B cell (primary cell): ENCODE data around the gene TBR1.

Experiments used
- EZH2 ChIP-seq: IDR thresholded peaks from 2 replicates; pipeline ENCODE4 v1.6.1; 2012; ENCODE audit warnings: borderline replicate concordance, low read depth, mild to moderate bottlenecking, moderate library complexity, low read length; ENCODE audit not compliant: insufficient read depth, poor library complexity, severe bottlenecking
- TF ChIP-seq, protein P1 (sequence below): fragments of 200-600 bp; IDR thresholded peaks from one replicate; pipeline ENCODE4 v1.8.0; 2022; ENCODE audit warnings: antibody characterized with exemption, mild to moderate bottlenecking

- TF ChIP-seq, protein P1, sequence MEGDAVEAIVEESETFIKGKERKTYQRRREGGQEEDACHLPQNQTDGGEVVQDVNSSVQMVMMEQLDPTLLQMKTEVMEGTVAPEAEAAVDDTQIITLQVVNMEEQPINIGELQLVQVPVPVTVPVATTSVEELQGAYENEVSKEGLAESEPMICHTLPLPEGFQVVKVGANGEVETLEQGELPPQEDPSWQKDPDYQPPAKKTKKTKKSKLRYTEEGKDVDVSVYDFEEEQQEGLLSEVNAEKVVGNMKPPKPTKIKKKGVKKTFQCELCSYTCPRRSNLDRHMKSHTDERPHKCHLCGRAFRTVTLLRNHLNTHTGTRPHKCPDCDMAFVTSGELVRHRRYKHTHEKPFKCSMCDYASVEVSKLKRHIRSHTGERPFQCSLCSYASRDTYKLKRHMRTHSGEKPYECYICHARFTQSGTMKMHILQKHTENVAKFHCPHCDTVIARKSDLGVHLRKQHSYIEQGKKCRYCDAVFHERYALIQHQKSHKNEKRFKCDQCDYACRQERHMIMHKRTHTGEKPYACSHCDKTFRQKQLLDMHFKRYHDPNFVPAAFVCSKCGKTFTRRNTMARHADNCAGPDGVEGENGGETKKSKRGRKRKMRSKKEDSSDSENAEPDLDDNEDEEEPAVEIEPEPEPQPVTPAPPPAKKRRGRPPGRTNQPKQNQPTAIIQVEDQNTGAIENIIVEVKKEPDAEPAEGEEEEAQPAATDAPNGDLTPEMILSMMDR: no peak
- TF ChIP-seq EZH2: no peak
These were observed 11.8 kb downstream of the TBR1 start for GRCh38 chr2:161427664-161428587.
